GM18520 (cell line): ENCODE data around the gene PRODH2.
"Not testable (repeated sequence)": the region's sequence is repeated elsewhere in the genome, so short reads cannot be mapped to it uniquely, and the experiment has no call there.

Experiments used
- ATAC-seq: cut with Tn5 transposase; IDR thresholded peaks from one replicate; pipeline ENCODE4 v1.9.1; 2021; ENCODE audit not compliant: unreplicated experiment

The PRODH2 gene

DNA sequence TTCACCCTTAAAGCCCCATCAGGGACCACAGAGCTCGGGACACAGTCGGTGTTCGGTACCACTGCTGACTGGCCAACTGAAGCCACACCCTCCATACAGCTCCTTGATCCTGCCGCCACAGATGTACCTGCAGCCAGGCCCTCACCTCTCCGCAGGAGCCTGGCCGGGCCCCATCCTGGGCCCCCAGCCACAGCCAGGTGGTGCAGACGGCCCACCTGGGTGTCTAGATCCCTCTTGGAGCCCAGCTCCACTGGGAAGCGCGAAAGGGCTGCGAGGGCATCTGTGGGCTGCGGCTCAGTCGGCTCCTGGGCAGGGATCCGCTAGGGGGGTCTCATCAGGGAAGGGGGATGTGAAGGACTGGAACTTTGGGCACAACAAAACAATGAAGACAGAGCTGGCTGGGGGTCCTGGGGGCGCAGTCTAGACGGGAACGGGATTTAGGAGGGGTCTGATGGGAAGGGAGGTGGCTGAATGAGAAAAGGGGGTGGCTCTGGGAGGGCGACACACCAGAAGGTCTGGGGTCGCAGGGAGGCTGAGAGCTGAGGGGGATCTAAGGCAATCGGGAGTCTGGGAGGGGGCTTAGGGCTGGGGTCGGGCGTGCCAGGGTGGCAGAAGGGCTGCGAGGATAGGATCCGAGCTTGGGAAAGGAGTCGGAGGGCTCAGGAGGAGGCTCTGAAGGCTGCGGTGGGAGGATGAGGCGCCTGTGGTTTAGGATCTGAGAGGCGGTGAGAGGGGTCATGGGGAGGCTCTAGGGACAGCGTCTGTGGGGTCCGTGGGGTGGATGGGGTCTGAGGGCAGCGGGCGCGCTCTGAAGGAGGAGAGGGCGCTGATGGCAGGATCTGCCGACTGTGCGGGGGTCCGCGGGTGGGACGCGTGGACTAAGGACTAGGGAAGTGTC is 15.8 kb downstream of the PRODH2 start:
- ATAC-seq, result no peak

DNA sequence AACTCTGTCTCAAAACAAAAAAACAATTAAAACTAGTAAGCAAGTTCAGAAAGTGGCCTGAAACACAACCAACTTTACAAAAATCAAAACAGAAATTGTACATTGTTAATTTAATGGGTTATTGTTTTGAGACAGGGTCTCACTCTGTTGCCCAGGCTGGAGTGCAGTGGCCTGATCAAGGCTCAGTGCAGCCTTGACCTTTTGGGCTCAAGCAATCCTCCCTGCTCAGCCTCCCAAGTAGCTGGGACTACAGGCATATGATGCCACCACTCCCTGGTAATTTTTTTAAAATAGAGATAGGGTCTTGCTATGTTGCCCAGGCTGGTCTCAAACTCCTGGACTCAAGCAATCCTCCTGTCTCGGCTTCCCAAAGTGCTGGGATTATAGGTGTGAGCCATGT is 17.1 kb downstream of the PRODH2 start:
- not testable (repeated sequence) for ATAC-seq

DNA sequence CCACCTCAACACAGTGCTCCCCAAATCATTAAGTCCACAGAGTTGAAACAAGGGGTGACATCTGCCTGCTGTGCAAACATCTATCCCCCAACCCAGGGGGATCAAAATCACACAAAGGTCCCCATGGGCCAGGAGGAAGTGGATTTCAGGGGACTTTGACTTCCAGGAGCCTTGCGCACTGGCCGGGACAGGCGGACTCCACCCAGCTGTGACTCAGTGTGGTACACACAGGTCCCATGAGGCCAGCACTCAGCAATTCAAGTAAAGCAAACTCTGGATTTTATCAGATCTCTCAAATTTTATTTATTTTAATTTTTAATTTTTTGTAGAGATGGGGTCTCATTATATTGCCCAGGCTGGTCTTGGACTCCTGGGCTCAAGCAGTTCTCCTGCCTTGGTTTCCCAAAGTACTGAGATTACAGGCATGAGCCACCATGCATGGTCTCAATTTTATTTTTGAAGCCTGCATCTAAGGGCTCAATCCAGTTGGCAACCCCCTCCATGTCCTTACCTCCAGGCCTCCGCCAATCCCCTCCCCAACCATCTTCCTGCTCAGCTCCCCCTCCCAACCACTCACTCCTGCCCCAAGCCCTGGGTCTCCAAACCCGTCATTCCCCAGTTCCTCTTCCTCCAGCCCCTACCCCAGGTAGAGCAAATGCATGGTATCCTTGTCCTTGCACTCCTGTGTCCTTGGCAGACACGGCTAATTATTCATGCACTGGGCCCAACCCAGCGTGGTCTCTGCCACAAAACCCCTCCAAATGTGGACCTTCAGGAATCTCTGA is 19.1 kb downstream of the PRODH2 start:
- ATAC-seq, result no peak

DNA sequence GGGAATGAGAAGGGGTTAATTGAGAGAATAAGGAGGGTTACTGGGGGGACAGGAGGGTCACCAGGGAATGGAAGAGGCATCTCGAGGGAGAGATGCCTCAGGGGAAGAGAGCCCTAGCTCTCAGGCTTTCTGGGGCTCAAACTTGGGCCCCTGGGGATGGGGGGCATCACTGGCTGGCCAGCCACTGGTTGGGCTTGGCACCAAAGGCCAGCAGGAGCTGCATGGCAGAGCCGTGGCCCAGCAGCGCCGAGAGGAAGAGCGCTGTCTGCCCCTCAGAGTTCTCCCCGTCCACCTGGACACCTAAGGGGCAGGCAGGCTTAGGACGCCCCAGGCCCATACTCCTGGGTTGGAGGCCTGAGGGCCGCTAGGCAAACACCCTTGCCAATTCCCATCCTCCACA is 19.8 kb downstream of the PRODH2 start:
- ATAC-seq, result no peak

DNA sequence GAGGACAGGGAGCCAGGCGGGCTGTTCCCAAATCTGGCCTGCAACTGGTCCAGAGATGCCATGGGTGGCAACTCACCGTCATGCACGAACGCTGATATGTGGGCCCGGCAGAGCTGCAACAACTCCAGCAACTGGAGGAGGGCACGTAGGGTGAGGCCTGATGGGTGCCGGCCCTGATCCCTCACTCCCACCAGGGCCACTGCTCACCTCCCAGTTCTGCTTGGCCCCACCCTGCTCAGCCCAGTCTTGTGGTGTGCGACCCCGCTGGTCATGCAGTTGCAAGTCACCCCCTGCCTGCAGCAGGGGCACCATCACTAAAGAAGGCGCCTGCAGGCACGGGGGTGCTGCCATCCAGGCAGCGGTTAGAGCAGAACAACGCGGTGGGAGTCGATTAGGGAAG is 20.3 kb downstream of the PRODH2 start:
- ATAC-seq, result no peak

DNA sequence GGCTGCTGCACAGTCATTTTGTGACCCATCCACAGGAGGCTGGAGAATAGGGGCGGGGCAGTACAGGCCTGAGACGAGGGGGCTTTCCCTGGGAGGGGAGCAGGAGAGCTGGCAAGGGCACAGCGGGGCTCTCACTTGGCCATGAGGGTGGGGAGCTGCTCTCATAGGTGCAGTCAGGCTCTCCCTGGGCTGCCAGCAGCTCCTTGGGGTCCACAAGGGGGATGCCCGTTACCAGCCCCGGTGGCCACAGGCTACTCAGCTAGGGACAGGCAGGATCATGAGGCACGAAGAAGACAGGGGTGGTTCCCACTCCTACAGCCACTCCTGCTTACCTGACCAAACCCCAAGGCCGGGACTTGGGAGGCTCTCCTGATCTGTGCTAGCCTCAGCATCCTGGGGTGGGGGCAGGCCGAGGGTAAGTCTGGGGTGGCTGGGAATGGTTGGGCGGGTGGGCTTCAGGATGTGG is 20.8 kb downstream of the PRODH2 start:
- no peak for ATAC-seq

DNA sequence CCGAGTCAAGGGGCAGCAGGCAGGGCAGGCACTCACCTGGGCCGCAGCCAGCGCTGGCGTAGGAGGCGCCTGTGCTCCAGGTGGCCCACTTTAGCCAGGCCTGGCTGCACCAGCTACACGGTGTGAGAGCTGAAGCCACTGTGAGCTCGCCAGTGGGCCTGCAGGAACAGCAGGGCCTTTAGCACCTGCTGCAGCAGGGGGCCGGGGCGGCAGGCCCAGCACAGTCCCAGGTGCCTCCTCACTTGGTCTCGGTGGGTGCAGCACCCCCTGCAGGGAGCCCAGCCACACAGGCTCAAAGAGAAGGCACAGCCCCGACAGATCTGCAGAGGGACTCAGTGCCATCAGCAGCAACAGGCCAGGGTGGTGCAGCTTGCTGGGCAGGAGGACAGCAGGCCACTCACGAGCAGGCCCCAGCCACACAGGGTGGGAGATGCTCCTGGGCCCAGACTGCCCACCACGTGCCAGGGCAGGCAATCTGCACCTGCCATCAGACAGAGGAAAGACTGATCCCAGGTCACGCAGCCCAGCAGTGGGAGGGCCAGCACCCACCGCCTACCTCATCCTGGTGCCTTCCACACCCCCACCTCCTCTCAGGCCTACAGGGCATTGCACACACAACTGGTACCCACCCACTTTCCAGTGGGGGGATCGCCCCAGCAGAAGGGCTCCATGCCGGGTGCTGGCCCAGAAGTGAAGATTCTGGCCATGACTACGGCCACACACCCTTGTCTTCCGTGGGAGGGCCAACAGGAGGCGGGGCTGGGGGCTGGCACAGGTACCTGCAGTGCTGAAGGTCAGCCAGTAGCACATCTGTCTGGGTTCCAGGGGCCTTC is 21.4 kb downstream of the PRODH2 start:
- ATAC-seq, result no peak

DNA sequence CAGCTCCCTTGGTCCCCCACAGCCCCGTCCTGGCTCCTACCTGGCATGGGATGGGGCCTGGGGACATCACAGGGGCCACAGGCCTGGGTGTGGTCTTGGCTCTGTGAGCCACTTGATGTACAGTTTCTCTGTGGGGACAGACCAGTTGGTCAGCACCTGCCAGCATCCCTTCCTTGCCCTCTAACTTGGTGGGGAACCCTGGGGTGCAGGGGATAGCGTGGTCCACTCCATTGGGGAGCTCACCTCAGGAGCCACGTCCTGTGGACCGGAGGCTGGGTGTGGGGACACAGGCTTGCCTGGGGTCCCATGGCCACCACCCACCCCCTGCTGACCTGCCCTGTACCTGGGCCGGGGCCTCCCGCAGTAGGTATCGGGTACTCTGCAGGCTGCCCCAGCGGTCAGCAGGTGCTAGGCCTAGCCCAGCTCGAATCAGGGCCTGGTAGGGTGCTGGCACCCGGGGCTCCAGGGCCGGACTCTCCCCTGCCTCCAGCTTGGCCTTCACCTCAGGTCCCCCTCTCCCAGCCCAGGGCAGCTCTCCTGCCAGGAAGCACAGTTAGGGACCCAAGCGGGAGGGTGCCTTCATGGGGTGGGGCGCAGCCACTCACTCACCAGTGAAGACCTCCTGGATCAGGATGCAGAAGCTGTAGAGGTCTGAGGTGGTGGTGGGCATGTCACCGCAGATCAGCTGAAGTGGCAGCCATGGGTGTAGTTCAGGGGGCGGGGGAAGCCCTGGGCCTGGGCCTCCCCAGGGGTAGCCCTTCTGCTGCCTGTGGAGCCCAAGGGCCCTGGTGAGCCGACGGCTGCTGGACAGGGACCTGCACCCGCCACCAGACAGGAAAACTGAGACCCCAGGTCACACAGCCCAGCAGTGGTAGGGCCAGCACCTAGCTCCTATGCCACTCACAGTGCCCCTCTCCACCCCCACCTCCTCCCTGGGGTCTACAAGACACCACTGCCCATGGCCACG is 22.4 kb downstream of the PRODH2 start:
- no peak for ATAC-seq

DNA sequence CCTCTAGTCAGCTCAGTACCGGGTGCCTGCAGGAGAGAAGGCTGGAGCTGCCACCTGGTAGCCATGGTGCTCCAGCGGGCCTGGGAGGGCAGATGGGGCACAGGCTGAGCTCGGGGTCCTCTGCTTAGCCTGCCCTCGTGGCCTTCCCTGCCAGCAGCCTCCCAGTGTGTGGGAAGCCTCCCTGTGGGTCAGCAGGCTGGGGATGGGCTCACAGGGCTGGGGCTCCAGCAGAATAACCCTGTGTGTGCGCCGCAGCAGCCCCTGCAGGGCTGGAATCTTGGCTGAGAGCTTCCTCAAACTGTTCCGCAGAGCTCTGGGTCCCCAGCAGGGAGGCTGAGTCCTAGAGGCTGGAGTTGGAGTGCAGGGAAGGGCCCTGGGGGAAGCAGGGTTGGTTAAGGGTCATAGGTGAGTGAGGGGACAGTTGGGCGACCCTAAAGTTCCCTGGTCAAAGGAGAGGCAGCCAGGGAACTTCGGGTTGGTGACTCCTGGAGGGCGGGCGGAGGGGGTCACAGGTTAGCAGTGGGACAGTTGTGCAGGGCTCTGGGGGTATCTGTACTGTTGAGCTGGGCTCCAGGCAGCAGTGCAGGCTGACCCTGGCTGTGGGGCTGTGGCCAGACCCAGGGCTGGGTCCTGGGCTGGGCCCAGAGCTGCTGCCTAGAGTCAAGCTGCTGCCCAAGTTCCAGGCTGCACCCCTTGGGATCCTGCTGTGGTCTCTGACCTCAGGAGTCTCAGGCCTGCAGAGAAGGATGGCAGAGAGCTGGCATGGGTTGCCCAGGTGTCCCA is 23.3 kb downstream of the PRODH2 start:
- no peak for ATAC-seq

DNA sequence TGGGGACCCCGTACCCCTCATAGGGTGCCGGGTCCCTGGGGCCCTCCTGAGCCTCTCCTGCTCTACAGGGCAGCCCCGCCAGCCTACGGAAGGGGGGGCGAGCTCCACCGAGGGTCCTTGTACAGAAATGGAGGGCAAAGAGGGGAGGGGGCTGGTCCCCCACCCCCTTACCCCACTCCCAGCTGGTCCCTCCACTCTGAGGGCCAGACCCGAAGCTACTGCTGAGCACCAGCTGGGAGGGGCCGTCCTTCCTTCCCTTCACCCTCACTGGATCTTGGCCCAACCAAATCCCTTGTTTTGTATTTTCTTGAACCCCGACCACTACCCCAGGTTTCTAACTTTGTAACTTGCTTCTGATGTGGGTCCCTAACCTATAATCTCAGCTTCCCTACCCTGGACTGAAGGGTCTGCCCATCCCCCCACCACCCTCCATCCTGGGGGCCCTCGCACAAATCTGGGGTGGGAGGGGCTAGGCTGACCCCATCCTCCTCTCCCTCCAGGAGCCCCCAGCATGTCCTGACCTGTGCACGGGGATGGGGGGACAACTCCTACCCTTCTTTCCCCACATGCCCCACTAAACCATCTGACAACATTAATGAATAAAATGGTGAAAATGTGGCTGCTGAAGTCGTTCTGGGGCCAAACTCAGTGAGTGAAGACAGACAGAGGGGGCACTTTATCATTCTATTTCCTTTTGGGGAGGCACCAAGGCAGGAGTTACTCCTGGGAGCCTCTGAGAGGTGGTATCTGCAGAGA is 24.3 kb downstream of the PRODH2 start:
- no peak for ATAC-seq

DNA sequence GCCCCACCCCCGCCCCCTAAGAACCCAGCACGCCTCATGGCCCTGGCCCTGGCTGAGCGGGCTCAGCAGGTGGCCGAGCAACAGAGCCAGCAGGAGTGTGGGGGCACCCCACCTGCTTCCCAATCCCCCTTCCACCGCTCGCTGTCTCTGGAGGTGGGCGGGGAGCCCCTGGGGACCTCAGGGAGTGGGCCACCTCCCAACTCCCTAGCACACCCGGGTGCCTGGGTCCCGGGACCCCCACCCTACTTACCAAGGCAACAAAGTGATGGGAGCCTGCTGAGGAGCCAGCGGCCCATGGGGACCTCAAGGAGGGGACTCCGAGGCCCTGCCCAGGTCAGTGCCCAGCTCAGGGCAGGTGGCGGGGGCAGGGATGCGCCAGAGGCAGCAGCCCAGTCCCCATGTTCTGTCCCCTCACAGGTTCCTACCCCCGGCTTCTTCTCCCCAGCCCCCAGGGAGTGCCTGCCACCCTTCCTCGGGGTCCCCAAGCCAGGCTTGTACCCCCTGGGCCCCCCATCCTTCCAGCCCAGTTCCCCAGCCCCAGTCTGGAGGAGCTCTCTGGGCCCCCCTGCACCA is 25.3 kb downstream of the PRODH2 start:
- ATAC-seq, result no peak

DNA sequence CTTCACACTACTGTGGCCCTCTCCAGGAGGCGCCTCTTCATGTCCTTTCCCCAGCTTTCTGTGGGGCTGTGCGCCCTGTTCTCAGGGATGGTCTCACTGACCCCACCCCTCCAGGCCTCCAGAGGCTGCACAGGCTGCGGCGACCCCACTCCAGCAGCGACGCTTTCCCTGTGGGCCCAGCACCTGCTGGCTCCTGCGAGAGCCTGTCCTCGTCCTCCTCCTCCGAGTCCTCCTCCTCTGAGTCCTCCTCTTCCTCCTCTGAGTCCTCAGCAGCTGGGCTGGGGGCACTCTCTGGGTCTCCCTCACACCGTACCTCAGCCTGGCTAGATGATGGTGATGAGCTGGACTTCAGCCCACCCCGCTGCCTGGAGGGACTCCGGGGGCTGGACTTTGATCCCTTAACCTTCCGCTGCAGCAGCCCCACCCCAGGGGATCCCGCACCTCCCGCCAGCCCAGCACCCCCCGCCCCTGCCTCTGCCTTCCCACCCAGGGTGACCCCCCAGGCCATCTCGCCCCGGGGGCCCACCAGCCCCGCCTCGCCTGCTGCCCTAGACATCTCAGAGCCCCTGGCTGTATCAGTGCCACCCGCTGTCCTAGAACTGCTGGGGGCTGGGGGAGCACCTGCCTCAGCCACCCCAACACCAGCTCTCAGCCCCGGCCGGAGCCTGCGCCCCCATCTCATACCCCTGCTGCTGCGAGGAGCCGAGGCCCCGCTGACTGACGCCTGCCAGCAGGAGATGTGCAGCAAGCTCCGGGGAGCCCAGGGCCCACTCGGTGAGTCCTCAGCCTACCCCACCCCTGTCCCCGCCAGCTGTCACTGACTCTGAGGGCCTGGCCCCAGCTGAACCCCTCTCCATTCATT is 26.1 kb downstream of the PRODH2 start:
- no peak for ATAC-seq

DNA sequence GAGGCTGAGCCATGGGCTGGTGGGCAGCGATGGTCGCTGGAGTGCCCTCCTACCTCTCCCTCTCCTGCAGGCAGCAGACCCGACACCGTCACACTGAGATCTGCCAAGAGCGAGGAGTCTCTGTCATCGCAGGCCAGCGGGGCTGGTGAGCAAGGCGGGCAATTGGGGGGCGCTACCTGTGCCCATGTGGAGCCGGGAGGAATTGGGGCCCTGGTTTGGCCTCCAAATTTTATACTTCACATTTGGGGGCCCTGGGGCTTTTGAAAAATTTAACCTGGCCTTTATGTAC is 27.4 kb downstream of the PRODH2 start:
- ATAC-seq, result no peak

DNA sequence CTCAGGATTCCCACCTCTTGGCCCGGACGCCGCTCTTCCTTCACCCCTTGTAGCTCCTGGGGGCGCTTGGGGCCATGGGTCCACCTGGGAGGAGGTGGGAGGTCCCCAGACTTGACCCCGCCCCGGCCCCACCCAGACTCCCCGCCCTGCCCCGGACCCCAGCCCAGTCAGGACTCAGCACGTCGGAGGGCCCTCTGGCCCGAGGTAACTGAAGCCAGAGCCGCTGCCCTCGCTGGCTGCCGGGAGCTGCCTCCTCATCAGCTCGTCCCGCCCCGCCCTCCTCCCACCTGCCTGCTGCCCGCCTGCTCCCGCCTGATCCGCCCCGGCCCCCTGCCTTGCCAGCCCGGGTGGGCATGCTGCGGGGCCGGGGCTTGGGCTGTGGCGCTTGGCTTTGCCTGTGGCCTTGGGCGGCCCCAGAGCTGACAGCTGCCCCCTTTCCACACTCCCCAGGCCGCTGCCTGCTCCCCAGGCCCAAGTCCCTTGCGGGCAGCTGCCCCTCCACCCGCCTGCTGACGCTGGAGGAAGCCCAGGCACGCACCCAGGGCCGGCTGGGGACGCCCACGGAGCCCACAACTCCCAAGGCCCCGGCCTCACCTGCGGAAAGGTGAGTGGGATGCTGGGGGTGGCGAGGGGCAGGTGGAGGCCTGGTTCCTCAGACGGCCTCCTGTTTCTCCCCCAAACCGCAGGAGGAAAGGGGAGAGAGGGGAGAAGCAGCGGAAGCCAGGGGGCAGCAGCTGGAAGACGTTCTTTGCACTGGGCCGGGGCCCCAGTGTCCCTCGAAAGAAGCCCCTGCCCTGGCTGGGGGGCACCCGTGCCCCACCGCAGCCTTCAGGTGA is 27.9 kb downstream of the PRODH2 start:
- no peak for ATAC-seq

DNA sequence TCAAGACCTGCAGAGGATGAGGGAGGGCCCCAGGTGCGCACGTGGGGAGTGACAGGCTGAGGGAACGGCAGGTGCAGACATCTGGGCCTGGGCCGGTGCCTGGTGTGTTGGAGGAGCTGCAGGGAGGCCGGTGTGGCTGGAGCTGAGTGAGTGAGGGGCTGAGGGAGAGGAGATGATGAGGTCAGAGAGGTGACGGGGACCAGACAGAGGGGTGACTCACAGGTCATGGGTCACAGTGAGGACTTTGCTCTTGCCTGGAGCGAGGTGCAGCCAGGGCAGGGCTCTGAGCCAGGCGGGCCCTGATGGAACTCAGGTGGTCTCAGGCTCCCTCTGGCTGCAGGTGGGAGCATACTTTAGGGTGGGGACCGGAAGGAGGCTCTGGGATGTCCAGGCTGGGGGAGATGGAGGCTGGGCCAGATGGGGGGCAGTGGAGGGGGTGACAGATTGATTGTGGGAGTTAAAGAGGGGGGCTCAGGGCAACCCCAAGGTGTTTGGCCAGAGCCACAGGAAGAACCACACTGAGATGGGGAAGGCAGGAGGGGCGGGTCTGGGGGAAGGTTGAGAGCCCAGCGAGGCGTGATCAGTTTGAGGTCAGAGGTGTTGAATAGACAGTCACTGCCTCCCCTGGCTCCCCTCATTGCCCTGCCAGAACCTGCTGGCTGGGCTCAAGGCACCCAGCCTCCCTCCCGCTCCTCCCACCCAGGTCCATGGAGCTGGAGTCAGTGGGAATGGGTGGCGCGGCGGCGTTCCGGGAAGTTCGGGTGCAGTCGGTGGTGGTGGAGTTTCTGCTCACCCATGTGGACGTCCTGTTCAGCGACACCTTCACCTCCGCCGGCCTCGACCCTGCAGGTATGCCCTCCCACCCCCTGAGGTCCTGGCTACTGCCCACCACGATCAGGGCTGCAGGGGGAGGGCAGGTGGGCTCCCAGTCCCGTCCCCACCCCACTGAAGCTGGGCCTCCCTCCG is 28.9 kb downstream of the PRODH2 start:
- ATAC-seq, result no peak
